ENCODE measurements around the gene BPIFB1. TPM values are rescaled to one million over a fixed set of nuclear protein-coding genes. Genes with fewer than 3 reads are reported as not detected.

BPIFB1 gene
- total and polyA plus RNA-seq, 5 experiments from 2014 or later, result not detected

DNA sequence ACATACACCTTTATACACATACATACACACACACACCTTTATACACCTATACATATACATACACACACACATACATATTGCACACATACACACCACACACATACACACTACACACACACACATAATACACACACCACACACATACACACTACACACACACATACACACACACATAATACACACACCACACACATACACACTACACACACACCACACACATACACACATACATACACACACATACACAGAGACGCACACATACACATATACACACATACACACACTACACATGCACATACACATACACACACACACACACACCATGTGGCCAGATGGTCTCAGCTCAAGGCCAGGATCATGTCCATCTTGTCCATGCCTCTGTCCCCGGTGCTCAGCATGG, 25.7 kb downstream of the BPIFB1 start:
- Mint-ChIP-seq H3K9me3 (peaks cover 0 to 1% (median 0%) of the 10 kb centered on the region in 9 donors), H3K4me3 (no peak overlapping the region), H3K27ac (no peak overlapping the region), H3K4me1 (peaks cover 0 to 9% (median 1%) of the 10 kb centered on the region in 4 donors), H3K27me3 (peaks cover 0 to 9% (median 2%) of the 10 kb centered on the region in 5 donors), H3K36me3 (no peaks in the 10 kb centered on the region)
- ATAC-seq (no peak), DNase-seq (no peak)
- POLR2A ChIA-PET, result no interaction called here

DNA sequence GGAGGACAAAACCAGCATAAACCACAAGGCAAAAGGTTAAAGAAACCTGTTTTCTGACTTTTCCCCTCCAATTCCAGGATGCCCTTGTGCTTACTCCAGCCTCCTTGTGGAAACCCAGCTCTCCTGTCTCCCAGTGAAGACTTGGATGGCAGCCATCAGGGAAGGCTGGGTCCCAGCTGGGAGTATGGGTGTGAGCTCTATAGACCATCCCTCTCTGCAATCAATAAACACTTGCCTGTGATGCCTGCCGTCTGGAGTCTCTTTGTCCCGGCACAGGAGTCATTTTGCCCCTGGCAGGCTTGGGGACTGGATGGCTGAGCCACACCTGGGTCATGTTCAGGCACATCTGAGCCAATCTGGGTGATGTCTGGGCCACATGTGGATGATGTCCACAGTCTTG, 26.6 kb downstream of the BPIFB1 start:
- POLR2A ChIA-PET, result no interaction called here
- DNase-seq (no peak), ATAC-seq (no peak)
- H3K27me3 Mint-ChIP-seq, result peaks cover 0 to 9% (median 2%) of the 10 kb centered on the region in 5 donors
- H3K4me3 Mint-ChIP-seq, result no peak overlapping the region
- H3K36me3 Mint-ChIP-seq, result no peaks in the 10 kb centered on the region
- no peak overlapping the region for H3K27ac Mint-ChIP-seq
- peaks cover 0 to 1% (median 0%) of the 10 kb centered on the region in 9 donors for H3K9me3 Mint-ChIP-seq
- H3K4me1 Mint-ChIP-seq, result peaks cover 0 to 9% (median 1%) of the 10 kb centered on the region in 4 donors

DNA sequence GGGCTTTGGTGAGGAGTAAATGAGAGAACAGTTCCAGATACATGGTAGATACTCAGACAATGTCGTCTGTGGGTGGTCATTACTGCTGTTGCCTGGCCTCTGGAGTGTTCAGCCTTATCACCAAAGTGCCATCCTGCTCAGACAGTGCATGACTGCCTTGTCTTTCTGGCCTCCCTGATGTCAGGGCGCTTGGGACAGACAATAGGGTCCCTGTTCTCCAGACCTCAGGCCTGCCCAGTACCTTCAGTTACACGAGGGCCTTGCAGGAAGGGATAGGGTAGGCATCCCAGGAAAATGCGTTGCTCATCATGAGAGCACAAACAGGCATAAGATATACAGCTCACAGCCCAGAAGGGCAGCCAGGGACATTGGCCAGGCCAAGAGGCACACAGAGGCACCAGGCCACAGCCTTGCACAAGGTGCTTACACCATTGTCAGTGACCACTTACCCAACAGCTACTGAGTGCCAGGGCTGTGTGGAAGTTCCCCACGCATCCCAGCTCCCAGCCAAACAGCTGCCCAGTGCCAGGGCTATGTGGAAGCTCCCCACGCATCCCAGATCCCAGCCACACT, 27.4 kb downstream of the BPIFB1 start:
- Mint-ChIP-seq H3K36me3 (no peaks in the 10 kb centered on the region), H3K27ac (no peak overlapping the region), H3K4me1 (peaks cover 0 to 9% (median 1%) of the 10 kb centered on the region in 4 donors), H3K9me3 (peaks cover 0 to 1% (median 0%) of the 10 kb centered on the region in 9 donors), H3K4me3 (no peak overlapping the region), H3K27me3 (peaks cover 0 to 9% (median 2%) of the 10 kb centered on the region in 5 donors)
- POLR2A ChIA-PET, result no interaction called here
- no peak for DNase-seq
- no peak for ATAC-seq

DNA sequence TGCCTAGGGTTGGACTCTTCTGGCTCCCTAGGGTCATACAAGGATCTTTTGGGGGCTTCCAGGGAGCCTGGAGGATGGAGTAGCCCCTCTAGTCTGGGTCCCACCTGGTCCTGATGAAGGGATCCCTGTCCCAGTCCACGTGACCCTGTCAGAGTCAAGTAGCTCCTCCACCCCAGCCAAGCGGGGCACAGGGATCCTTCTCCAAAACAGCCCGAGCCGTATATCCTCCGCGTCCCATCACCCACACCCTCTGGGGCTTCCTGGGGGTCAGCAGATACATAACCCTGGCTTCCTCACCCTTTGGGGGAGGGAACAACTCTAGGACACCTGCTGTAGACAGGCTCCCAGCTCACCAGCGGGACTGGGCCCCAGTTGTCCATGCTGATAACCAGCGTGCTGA, 28.0 kb downstream of the BPIFB1 start:
- Mint-ChIP-seq H3K4me3 (no peak overlapping the region), H3K27me3 (peaks cover 0 to 9% (median 2%) of the 10 kb centered on the region in 5 donors), H3K27ac (no peak overlapping the region), H3K9me3 (peaks cover 0 to 1% (median 0%) of the 10 kb centered on the region in 9 donors), H3K4me1 (peaks cover 0 to 8% (median 1%) of the 10 kb centered on the region in 4 donors), H3K36me3 (no peaks in the 10 kb centered on the region)
- ATAC-seq (no peak), DNase-seq (no peak)
- POLR2A ChIA-PET, result no interaction called here

DNA sequence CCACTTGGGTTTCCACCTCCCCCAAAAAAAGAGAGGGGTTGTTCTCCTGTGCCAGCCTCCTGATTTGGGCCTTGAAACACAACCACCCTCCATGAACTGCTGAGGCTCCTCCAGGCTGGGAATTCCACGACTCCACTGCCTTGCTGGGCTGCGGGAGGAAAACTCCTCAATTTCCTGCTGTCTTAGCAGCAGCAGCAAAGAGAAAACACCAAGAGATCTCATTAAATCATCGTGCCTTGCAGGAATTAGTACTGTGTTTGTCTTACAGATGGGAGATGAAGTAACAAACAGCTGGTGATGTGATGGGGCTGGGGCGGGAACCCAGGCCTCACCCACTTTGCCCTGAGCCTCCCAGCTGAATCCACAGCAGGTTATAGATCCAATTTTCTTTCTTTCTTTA, 29.0 kb downstream of the BPIFB1 start:
- no peak overlapping the region for H3K27ac Mint-ChIP-seq
- H3K4me3 Mint-ChIP-seq, result no peak overlapping the region
- peaks cover 0 to 13% (median 3%) of the 10 kb centered on the region in 5 donors for H3K27me3 Mint-ChIP-seq
- H3K4me1 Mint-ChIP-seq, result peaks cover 0 to 7% (median 1%) of the 10 kb centered on the region in 4 donors
- ATAC-seq (no peak), DNase-seq (no peak)
- POLR2A ChIA-PET, result no interaction called here
- H3K36me3 Mint-ChIP-seq, result no peaks in the 10 kb centered on the region
- peaks cover 0 to 1% (median 0%) of the 10 kb centered on the region in 9 donors for H3K9me3 Mint-ChIP-seq

DNA sequence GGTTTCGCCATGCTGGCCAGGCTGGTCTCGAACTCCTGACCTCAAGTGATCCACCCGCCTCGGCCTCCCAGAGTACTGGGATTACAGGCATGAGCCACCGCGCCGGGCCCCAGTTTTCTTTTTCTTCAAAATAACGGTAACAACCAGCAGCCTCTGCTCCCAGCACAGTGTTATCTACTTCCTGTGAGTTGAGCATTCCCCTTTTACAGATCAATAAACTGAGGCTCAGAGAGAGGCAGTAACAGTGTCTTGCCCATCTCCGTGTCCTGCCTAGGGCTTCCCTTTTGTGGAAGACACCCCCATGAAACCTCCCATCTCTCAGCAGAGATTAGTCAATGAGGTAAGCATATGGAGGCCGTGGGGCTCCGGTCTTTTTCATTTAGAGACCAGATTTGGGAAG, 29.6 kb downstream of the BPIFB1 start:
- POLR2A ChIA-PET, result no interaction called here
- Mint-ChIP-seq H3K9me3 (peaks cover 0 to 1% (median 0%) of the 10 kb centered on the region in 9 donors), H3K4me3 (no peak overlapping the region), H3K4me1 (peaks cover 0 to 7% (median 1%) of the 10 kb centered on the region in 4 donors), H3K27me3 (peaks cover 0 to 19% (median 4%) of the 10 kb centered on the region in 5 donors), H3K27ac (no peak overlapping the region), H3K36me3 (no peaks in the 10 kb centered on the region)
- no peak for ATAC-seq
- no peak for DNase-seq

DNA sequence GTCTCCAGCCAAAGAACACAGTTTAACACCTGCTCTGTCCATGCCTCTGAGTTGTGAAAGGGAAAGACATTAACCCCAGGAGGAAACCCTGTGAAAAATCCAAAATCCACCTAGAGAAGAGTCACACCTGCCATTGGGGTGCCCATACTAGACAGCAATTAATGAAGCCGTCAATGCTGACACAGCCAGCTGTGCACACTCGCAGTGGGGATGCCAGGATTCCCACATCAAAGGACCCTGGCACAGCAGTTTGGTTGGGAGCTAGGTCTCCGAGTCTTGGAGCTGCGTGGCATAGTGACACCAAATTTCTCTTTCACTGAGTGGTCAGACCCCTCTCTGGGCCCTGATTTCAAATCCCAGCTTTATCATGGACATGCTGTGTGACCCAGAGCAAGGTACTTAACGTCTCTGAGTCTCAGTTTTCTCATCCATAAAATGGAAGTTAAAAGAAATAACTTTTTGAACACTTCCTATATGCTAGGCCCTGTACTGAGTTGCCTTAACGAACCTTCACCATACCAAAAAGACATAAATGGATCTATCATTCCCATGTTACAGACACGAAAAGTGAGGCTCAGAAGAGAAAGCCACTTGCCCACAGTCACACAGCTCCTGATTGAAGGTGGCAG, 30.8 kb downstream of the BPIFB1 start:
- Mint-ChIP-seq H3K27me3 (peaks cover 0 to 22% (median 5%) of the 10 kb centered on the region in 5 donors), H3K36me3 (no peaks in the 10 kb centered on the region), H3K27ac (no peak overlapping the region), H3K9me3 (no peaks in the 10 kb centered on the region), H3K4me1 (peaks cover 0 to 7% (median 1%) of the 10 kb centered on the region in 4 donors), H3K4me3 (no peak overlapping the region)
- POLR2A ChIA-PET, result interaction anchor here (0.8 kb wide), 1 partner anchor 10 kb away, joined by 3 read pairs; no protein-coding TSS in a partner anchor
- ATAC-seq, result no peak
- no peak for DNase-seq

DNA sequence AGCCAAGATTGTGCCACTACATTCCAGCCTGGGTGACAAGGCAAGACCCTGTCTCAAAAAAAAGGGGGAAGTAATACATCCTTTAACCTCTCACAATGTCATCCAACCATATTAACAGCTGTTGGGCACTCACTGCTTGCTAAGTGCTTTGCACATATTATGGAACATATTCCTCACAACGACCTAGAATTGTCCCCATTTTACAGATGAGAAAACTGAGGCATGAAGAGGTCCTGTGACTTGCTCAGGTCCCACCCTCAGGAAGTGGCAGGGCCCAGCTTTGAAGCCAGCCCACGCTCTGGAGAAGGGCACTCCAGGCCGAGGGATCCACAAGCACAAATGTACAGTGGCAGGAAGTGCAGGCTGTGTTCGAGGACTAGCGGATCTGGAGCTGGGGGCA, 33.3 kb downstream of the BPIFB1 start:
- no peak overlapping the region for H3K27ac Mint-ChIP-seq
- H3K36me3 Mint-ChIP-seq, result no peaks in the 10 kb centered on the region
- peaks cover 0 to 17% (median 13%) of the 10 kb centered on the region in 5 donors for H3K27me3 Mint-ChIP-seq
- DNase-seq (no peak), ATAC-seq (no peak)
- POLR2A ChIA-PET, result no interaction called here
- peaks cover 0 to 7% (median 1%) of the 10 kb centered on the region in 4 donors for H3K4me1 Mint-ChIP-seq
- no peaks in the 10 kb centered on the region for H3K9me3 Mint-ChIP-seq
- no peak overlapping the region for H3K4me3 Mint-ChIP-seq

DNA sequence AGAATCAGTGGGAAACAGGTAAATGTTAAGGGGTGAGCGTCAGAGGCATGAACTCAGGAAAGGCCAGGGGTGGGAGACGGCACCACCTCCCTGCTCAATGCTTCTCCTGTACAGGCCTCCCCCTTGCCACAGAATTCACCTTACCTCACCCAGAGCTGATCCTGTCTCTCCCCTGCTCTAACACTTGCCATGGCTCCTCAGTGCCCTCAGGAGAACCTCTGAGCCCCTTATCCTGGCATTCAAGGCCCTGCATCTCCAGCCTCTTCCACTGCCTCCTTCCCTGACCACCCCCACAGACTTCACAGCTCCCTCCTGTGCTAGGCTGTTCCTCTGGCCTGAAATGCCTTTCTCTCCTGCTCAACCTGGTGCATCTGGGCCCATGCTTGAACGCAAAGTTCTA, 33.9 kb downstream of the BPIFB1 start:
- Mint-ChIP-seq H3K4me3 (no peak overlapping the region), H3K27ac (peak overlapping the region in 1 of 10 donors; percentile 73), H3K36me3 (no peaks in the 10 kb centered on the region), H3K4me1 (peaks cover 0 to 2% (median 1%) of the 10 kb centered on the region in 4 donors), H3K9me3 (no peaks in the 10 kb centered on the region), H3K27me3 (peaks cover 0 to 19% (median 13%) of the 10 kb centered on the region in 5 donors)
- no peak for DNase-seq
- POLR2A ChIA-PET, result no interaction called here
- no peak for ATAC-seq

DNA sequence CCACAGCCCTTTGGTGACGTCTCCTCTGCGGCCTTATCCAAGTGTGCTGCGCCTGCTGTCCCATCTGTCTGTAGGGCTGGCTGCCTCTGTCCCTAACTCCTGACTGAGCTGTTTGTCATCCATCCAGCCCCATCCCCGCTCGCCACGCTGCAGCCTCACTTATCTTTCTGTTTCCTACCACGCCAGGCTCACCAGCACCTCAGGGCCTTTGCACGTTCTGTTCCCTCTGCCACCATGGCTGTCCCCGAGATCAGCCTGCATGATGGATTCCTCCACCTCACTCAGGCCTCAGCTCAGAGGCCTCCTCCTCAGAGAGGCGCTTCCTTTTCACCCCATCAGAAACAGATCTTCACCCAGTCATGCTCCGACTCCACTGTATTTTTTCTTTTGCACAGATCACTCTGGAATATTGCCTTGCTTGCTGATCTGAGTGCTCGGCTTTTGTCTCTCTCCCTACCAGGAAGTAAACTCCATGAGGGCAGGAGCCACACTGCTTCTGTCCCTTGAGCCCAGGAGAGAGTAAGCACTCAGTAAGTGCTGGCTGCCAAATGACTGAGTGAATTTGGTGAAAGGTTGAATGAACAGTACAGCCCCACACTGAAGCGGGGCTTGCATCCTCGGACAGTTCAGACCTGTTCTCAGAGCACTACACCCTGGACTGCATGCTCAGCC, 34.5 kb downstream of the BPIFB1 start:
- Mint-ChIP-seq H3K9me3 (no peaks in the 10 kb centered on the region), H3K36me3 (no peaks in the 10 kb centered on the region), H3K4me1 (peaks cover 0 to 2% (median 0%) of the 10 kb centered on the region in 4 donors), H3K27me3 (peaks cover 0 to 25% (median 18%) of the 10 kb centered on the region in 5 donors), H3K4me3 (no peak overlapping the region), H3K27ac (no peak overlapping the region)
- POLR2A ChIA-PET, result no interaction called here
- ATAC-seq (no peak), DNase-seq (no peak)

DNA sequence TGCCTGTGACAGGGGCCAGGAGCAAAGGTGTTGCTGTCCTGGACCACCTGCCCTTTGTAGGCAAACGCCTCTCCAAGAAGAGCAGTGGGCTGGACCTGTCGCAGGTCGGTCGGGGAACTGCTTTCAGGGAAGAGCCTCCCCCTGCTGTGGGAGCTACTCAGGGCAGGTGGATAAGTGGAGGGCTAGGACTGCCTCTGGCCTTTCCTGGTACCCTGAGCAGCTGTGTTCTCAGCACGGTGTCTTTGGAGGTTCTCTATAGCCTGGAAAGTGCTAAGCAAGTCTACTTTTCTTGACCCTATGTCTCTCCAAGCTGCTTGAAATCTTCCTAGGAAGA, 35.0 kb downstream of the BPIFB1 start:
- Mint-ChIP-seq H3K9me3 (no peaks in the 10 kb centered on the region), H3K27me3 (peaks cover 0 to 29% (median 23%) of the 10 kb centered on the region in 5 donors)
- ATAC-seq, result no peak

DNA sequence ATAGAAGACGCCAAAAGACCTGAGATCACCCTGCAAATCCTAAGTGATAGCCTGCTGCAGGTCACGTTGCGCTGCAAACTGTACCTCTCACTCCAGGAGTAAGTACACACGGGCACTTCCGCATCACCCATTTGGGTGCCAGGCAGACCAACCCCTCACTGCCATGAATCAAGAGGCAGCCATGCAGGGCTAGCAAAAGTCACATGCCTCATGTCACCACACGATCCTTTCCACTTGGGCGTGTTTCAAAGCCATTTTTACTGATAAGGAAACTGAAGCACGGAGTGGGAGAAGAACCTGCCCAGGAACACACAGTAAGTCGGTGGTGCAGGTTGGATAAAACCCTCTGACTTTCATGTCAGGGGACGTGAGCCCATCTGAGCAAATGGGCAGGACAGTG, 37.0 kb downstream of the BPIFB1 start:
- POLR2A ChIA-PET, result no interaction called here
- ATAC-seq, result no peak
- Mint-ChIP-seq H3K27me3 (peaks cover 4 to 29% (median 23%) of the 10 kb centered on the region in 5 donors), H3K9me3 (no peaks in the 10 kb centered on the region), H3K4me3 (no peak overlapping the region), H3K4me1 (no peaks in the 10 kb centered on the region), H3K36me3 (no peaks in the 10 kb centered on the region), H3K27ac (no peak overlapping the region)
- DNase-seq, result no peak

More for the DNA sequence above, 35.0 kb downstream of the BPIFB1 start:
- no peak overlapping the region for H3K4me3 Mint-ChIP-seq
- H3K4me1 Mint-ChIP-seq, result peaks cover 0 to 2% (median 0%) of the 10 kb centered on the region in 4 donors
- POLR2A ChIA-PET, result no interaction called here
- DNase-seq, result no peak
- H3K36me3 Mint-ChIP-seq, result no peaks in the 10 kb centered on the region
- no peak overlapping the region for H3K27ac Mint-ChIP-seq

DNA sequence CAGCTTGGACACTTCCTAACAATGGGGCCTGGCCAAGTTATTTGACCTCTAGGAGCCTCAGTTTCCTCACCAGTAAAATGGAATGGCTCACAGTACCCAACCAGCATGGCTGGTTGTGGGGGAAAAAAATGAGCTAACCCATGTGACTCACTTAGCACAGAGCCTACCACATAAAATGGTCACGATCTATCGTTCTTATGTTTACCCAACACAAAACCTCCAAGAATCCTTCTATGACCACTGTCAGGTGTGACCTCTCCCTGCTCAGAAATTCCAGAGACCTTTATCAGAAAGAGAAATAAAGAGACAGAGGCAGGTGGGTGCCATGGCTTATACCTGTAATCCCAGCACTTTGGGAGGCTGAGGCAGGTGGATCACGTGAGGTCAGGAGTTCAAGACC, 39.4 kb downstream of the BPIFB1 start:
- Mint-ChIP-seq H3K27ac (no peak overlapping the region), H3K9me3 (no peaks in the 10 kb centered on the region), H3K4me1 (no peaks in the 10 kb centered on the region), H3K36me3 (no peaks in the 10 kb centered on the region), H3K4me3 (no peak overlapping the region), H3K27me3 (peaks cover 7 to 31% (median 14%) of the 10 kb centered on the region in 5 donors)
- ATAC-seq (no peak), DNase-seq (no peak)
- POLR2A ChIA-PET, result no interaction called here
